ENCODE results near the gene LYPD8.

LYPD8 gene

GRCh38 chr1:248756636-248757035, 1.1 kb upstream of the LYPD8 start:
- no peak for DNase-seq

GRCh38 chr1:248756151-248756550, 592 bp upstream of the LYPD8 start:
- no peak for DNase-seq

GRCh38 chr1:248753708-248754280, 1.8 kb downstream of the LYPD8 start:
- DNase-seq = no peak

- DNase-seq = no peak
Measured at GRCh38 chr1:248753029-248753594, 2.4 kb downstream of the LYPD8 start.

- DNase-seq = no peak
Measured at GRCh38 chr1:248752161-248753028, 3.2 kb downstream of the LYPD8 start.

GRCh38 chr1:248751635-248752034, 3.9 kb downstream of the LYPD8 start:
- no peak for DNase-seq

- no peak for DNase-seq
Measured at GRCh38 chr1:248751142-248751541, 4.4 kb downstream of the LYPD8 start.

- DNase-seq = no peak
Measured at GRCh38 chr1:248750496-248750895, 5.1 kb downstream of the LYPD8 start.

- DNase-seq = no peak
Measured at GRCh38 chr1:248748211-248748610, 7.3 kb downstream of the LYPD8 start.

GRCh38 chr1:248740876-248741275, 14.7 kb downstream of the LYPD8 start:
- no peak for DNase-seq

- DNase-seq = no peak
Measured at GRCh38 chr1:248739572-248740205, 15.9 kb downstream of the LYPD8 start.

GRCh38 chr1:248737457-248737856, 18.1 kb downstream of the LYPD8 start:
- no peak for DNase-seq

GRCh38 chr1:248736977-248737376, 18.6 kb downstream of the LYPD8 start:
- no peak for DNase-seq

GRCh38 chr1:248733566-248733965, 22.0 kb downstream of the LYPD8 start:
- no peak for DNase-seq

GRCh38 chr1:248730507-248731335, 24.8 kb downstream of the LYPD8 start:
- DNase-seq = no peak

GRCh38 chr1:248714248-248714647, 41.3 kb downstream of the LYPD8 start:
- DNase-seq = peak; percentile 2

GRCh38 chr1:248710305-248710900, 45.2 kb downstream of the LYPD8 start:
- no peak for DNase-seq

GRCh38 chr1:248704606-248705005, 51.0 kb downstream of the LYPD8 start:
- DNase-seq = no peak

- DNase-seq = no peak
Measured at GRCh38 chr1:248703674-248704073, 51.9 kb downstream of the LYPD8 start.

- DNase-seq = no peak
Measured at GRCh38 chr1:248702714-248703113, 52.8 kb downstream of the LYPD8 start, which contains the start of gene OR14I1. OR14I1 (minus strand) TSS chr1:248702766.

- no peak for DNase-seq
Measured at GRCh38 chr1:248699099-248699498, 56.5 kb downstream of the LYPD8 start.

- DNase-seq = no peak
Measured at GRCh38 chr1:248697907-248698306, 57.7 kb downstream of the LYPD8 start.
